ENCODE data around the gene ADAMTS3.

ADAMTS3 gene

GRCh38 chr4:72311291-72311690 is 257.7 kb downstream of the ADAMTS3 start:
- no peak for DNase-seq (ENCODE audit: low read depth)
- no peak overlapping the region for H3K4me3 ChIP-seq (ENCODE audit: low read length)
- no peak for TF ChIP-seq CTCF (conservative IDR thresholded peaks at IDR 0.05; ENCODE audit: low read length)

- no peak for TF ChIP-seq CTCF (conservative IDR thresholded peaks at IDR 0.05; ENCODE audit: low read length)
- no peak overlapping the region for H3K4me3 ChIP-seq (ENCODE audit: low read length)
- DNase-seq (ENCODE audit: low read depth), result no peak
Observed at GRCh38 chr4:72305620-72306019, 263.4 kb downstream of the ADAMTS3 start.

- no peak for DNase-seq (ENCODE audit: low read depth)
- H3K4me3 ChIP-seq (ENCODE audit: low read length), result no peak overlapping the region
- TF ChIP-seq CTCF (conservative IDR thresholded peaks at IDR 0.05; ENCODE audit: low read length), result no peak
Observed at GRCh38 chr4:72305080-72305479, 263.9 kb downstream of the ADAMTS3 start.

GRCh38 chr4:72302981-72303704 is 265.9 kb downstream of the ADAMTS3 start:
- no peak overlapping the region for H3K4me3 ChIP-seq (ENCODE audit: low read length)
- TF ChIP-seq CTCF (conservative IDR thresholded peaks at IDR 0.05; ENCODE audit: low read length), result peak; percentile 67
- peak; percentile 34 for DNase-seq (ENCODE audit: low read depth)

- TF ChIP-seq CTCF (conservative IDR thresholded peaks at IDR 0.05; ENCODE audit: low read length), result no peak
- no peak overlapping the region for H3K4me3 ChIP-seq (ENCODE audit: low read length)
- DNase-seq (ENCODE audit: low read depth), result no peak
Observed at GRCh38 chr4:72301759-72302158, 267.3 kb downstream of the ADAMTS3 start.

- DNase-seq (ENCODE audit: low read depth), result no peak
- no peak for TF ChIP-seq CTCF (conservative IDR thresholded peaks at IDR 0.05; ENCODE audit: low read length)
- no peak overlapping the region for H3K4me3 ChIP-seq (ENCODE audit: low read length)
Observed at GRCh38 chr4:72300126-72300525, 268.9 kb downstream of the ADAMTS3 start.

GRCh38 chr4:72295966-72296557 is 273.0 kb downstream of the ADAMTS3 start:
- no peak overlapping the region for H3K4me3 ChIP-seq (ENCODE audit: low read length)
- peak; percentile 69 for DNase-seq (ENCODE audit: low read depth)
- peak; percentile 83 for TF ChIP-seq CTCF (conservative IDR thresholded peaks at IDR 0.05; ENCODE audit: low read length)
